K562 (cell line): ENCODE data around the gene IQCE. TPM values are rescaled to one million over a fixed set of nuclear protein-coding genes. Genes with fewer than 3 reads are reported as not detected.

Source experiments
- EP400 ChIP-seq: fragments of 450-650 bp; IDR thresholded peaks from 2 replicates; pipeline ENCODE4 v1.6.1; 2017; ENCODE audit warnings: antibody characterized with exemption, mild to moderate bottlenecking, moderate library complexity
- JUN ChIP-seq, 2 experiments: sonication (generic) in 1 of 2; formaldehyde crosslinking in 1 of 2; IDR thresholded peaks; 2 replicates each; pipeline versions ENCODE4 v1.6.1 to v1.8.0; 2012 to 2022; ENCODE audit warnings: borderline replicate concordance in 2 of 2, mild to moderate bottlenecking in 2 of 2, improper control_type of control experiment in 1 of 2, low read depth in 1 of 2, low read length in 1 of 2, missing genetic modification reagents in 1 of 2
- KDM5B ChIP-seq: fragments of 200-600 bp; sonication (generic); IDR thresholded peaks from 2 replicates; pipeline ENCODE4 v1.6.1; 2012; ENCODE audit warnings: low read depth, mild to moderate bottlenecking, moderate library complexity, low read length, control low read depth, inconsistent platforms; ENCODE audit not compliant: insufficient replicate concordance
- MAFK ChIP-seq: IDR thresholded peaks from 2 replicates; pipeline ENCODE4 v1.6.1; 2011; ENCODE audit warnings: low read length, improper control_type of control experiment
- MYC ChIP-seq, 2 experiments: fragments of 250-450 bp in 1 of 2; sonication (Bioruptor Pico) in 1 of 2; IDR thresholded peaks; 2 replicates each; pipeline versions ENCODE4 v1.5.1 to v1.6.1; 2012 to 2021; ENCODE audit warnings: low read depth in 2 of 2, borderline replicate concordance in 1 of 2, improper control_type of control experiment in 1 of 2, low read length in 1 of 2, mild to moderate bottlenecking in 1 of 2, moderate library complexity in 1 of 2
- NR3C1 ChIP-seq: sonication (generic); formaldehyde crosslinking; IDR thresholded peaks from 2 replicates; pipeline ENCODE4 v1.8.1; 2022; ENCODE audit warnings: missing genetic modification reagents
- NR4A1 ChIP-seq, 2 experiments: fragments of 250-450 bp in 1 of 2; fragments of 450-650 bp in 1 of 2; sonication (Bioruptor Pico) in 1 of 2; IDR thresholded peaks; 2 replicates each; pipeline versions ENCODE4 v1.4.0 to v1.6.1; 2016 to 2020; ENCODE audit warnings: mild to moderate bottlenecking in 2 of 2, missing compliant biosample characterization in 1 of 2, missing genetic modification characterization in 1 of 2, moderate library complexity in 1 of 2
- PRPF4 ChIP-seq: fragments of 200-400 bp; formaldehyde crosslinking; IDR thresholded peaks from one replicate; pipeline ENCODE4 v1.6.1; 2017; ENCODE audit warnings: low read length, low read depth, mild to moderate bottlenecking; ENCODE audit not compliant: insufficient read depth, poor library complexity, severe bottlenecking
- SMAD3 ChIP-seq: fragments of 450-650 bp; formaldehyde crosslinking; conservative IDR thresholded peaks from 2 replicates; pipeline ENCODE4 v1.4.0; 2020; ENCODE audit warnings: mild to moderate bottlenecking
- SMC3 ChIP-seq: conservative IDR thresholded peaks from 2 replicates; pipeline ENCODE4 v1.6.1; 2011; ENCODE audit warnings: low read depth, low read length, improper control_type of control experiment; ENCODE audit not compliant: insufficient read depth
- SPI1 ChIP-seq: IDR thresholded peaks from 2 replicates; pipeline ENCODE4 v1.6.1; 2011; ENCODE audit warnings: low read depth, low read length, control low read depth, borderline replicate concordance
- SREBF1 ChIP-seq: fragments of 150-350 bp; IDR thresholded peaks from 2 replicates; pipeline ENCODE4 v1.6.1; 2014; ENCODE audit warnings: antibody characterized with exemption, low read depth, low read length, borderline replicate concordance
- TAF1 ChIP-seq: IDR thresholded peaks from 2 replicates; pipeline ENCODE4 v1.6.1; 2011; ENCODE audit warnings: mild to moderate bottlenecking, low read length, moderate library complexity; ENCODE audit not compliant: insufficient read depth, control insufficient read depth, severe bottlenecking; ENCODE audit errors: extremely low read depth
- TEAD1 ChIP-seq, 2 experiments: fragments of 450-650 bp in 1 of 2; sonication (generic) in 1 of 2; formaldehyde crosslinking; IDR thresholded peaks; 2 replicates each; pipeline versions ENCODE4 v1.4.0 to v1.8.0; 2020 to 2022; ENCODE audit warnings: mild to moderate bottlenecking in 2 of 2, missing genetic modification reagents in 1 of 2
- ZBTB17 ChIP-seq: fragments of 450-650 bp; formaldehyde crosslinking; IDR thresholded peaks from 2 replicates; pipeline ENCODE4 v1.4.0; 2020; ENCODE audit warnings: mild to moderate bottlenecking
- ZNF436 ChIP-seq: fragments of 250-450, 450-650 bp; sonication (Bioruptor Pico); formaldehyde crosslinking; IDR thresholded peaks from 2 replicates; pipeline ENCODE4 v1.7.0; 2020; ENCODE audit warnings: mild to moderate bottlenecking
- polyA plus RNA-seq, 8 experiments: library from polyadenylated mRNA; depleted of rRNA in 4 of 8; stranded (reverse) in 5 of 8; unstranded in 3 of 8; fragments of >200 nt; fragmentation: Nextera tagmentation in 2 of 8; fragmentation: Illumina TruSeq in 1 of 8; extraction: Ambion mirVana in 2 of 8; extraction: Trizol in 1 of 8; gene quantifications; 2 replicates each; pipeline versions ENCODE4 v1.2.1 to v1.2.3, GENCODE V29; 2011 to 2014; ENCODE audit warnings: inconsistent platforms in 1 of 8, missing spikeins in 1 of 8
- total RNA-seq, 7 experiments: library from RNA; depleted of rRNA in 6 of 7; stranded (reverse); fragments of >200 nt in 6 of 7; fragmentation: Illumina TruSeq in 2 of 7; extraction: Trizol in 2 of 7; gene quantifications; 2 replicates each; pipeline versions ENCODE4 v1.2.1 to v1.2.3, GENCODE V29; 2011 to 2021; ENCODE audit warnings: low replicate concordance in 1 of 7
- TF ChIP-seq, protein P1 (sequence below): sonication (generic); formaldehyde crosslinking; IDR thresholded peaks from 2 replicates; pipeline ENCODE4 v1.8.1; 2023; ENCODE audit warnings: mild to moderate bottlenecking, missing genetic modification reagents, moderate library complexity
- TF ChIP-seq, protein P2 (sequence below): fragments of 450-650 bp; formaldehyde crosslinking; IDR thresholded peaks from 2 replicates; pipeline ENCODE4 v1.4.0; 2022; ENCODE audit warnings: mild to moderate bottlenecking, moderate library complexity
- TF ChIP-seq, protein P3 (sequence below): sonication (generic); formaldehyde crosslinking; IDR thresholded peaks from 2 replicates; pipeline ENCODE4 v1.8.0; 2022; ENCODE audit warnings: mild to moderate bottlenecking, missing genetic modification reagents
- TF ChIP-seq, protein P4 (sequence below): fragments of 250-450 bp; sonication (Bioruptor Pico); IDR thresholded peaks from 2 replicates; pipeline ENCODE4 v1.9.0; 2021; ENCODE audit warnings: mild to moderate bottlenecking, inconsistent platforms

The IQCE gene
- total and polyA plus RNA-seq, 9 of the 15 experiments (the other 6 are each of a cell fraction or from before 2014, with no cell fraction given): 0.18 to 8.5 (median 4.2) TPM

DNA sequence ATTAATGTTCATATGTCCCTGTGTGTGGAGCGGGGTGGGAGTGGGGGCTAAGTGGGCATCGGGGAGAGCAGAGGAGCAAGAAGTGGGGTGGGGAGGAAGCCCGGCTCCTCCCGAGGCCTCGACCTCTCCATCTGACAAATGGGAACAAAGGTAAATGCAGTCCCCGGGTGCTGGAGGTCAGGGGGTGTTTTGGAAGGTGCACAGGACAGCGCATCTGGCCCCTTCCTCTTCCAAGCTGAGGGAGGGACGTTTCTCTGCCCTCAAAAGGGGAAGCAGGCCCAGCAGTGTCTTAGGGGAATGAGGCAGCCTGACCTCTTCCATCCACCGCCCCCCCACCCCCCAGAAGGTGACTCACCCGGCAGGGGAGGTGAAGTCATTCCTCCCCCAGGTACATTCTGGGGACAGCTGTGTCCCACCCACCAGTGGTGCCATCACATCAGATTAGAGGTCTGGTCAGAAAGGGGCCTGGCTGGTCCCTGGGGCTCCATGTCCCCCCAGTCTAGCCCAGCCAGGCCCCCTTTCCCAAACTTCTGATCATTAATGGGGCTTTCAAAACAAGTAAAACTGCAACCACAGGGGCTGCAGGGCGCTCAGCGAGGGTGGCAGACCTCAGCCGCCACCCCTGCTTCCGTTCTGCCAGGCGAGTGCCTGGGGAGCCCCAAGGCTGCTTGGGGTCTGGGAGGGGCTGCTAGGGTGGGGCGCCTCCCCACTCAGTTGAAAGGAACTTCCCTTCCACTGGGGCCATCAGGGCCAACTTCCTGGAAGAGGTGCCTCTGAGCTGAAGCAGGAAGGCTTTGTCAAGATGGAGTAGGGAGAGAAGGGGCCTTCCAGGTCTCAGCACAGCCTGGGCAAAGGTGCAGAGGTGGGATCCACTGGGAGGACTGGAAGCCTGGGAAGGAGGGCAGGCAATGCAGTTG, 28.4 kb upstream of the IQCE start (continued):
- TF ChIP-seq JUN (IDR thresholded peaks at IDR 0.05; ENCODE audit: borderline replicate concordance, low read depth, low read length) (peak; percentile 99), JUN (CRISPR knock-in tag; IDR thresholded peaks at IDR 0.05; ENCODE audit: borderline replicate concordance) (peak; percentile 65; the same call in 1 of the 2 replicates), ZNF436 (CRISPR knock-in tag) (peak; percentile 68; the same call in 1 of the 2 replicates), KDM5B (no peak), PRPF4 (no peak), NR4A1 (CRISPR knock-in tag; IDR thresholded peaks at IDR 0.05) (no peak), NR4A1 (tag; IDR thresholded peaks at IDR 0.05) (no peak), MAFK (no peak), MYC (IDR thresholded peaks at IDR 0.05; ENCODE audit: low read depth, low read length) (no peak), MYC (CRISPR knock-in tag; IDR thresholded peaks at IDR 0.05; ENCODE audit: borderline replicate concordance, low read depth) (no peak), TEAD1 (CRISPR knock-in tag; IDR thresholded peaks at IDR 0.05) (no peak), NR3C1 (CRISPR knock-in tag) (no peak), ZBTB17 (no peak), SREBF1 (no peak), TAF1 (no peak), SPI1 (peak; percentile 85), SMAD3 (no peak), EP400 (no peak), SMC3 (no peak)
- TF ChIP-seq, protein P1, sequence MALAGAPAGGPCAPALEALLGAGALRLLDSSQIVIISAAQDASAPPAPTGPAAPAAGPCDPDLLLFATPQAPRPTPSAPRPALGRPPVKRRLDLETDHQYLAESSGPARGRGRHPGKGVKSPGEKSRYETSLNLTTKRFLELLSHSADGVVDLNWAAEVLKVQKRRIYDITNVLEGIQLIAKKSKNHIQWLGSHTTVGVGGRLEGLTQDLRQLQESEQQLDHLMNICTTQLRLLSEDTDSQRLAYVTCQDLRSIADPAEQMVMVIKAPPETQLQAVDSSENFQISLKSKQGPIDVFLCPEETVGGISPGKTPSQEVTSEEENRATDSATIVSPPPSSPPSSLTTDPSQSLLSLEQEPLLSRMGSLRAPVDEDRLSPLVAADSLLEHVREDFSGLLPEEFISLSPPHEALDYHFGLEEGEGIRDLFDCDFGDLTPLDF (CRISPR knock-in tag): no peak
- TF ChIP-seq, protein P2, sequence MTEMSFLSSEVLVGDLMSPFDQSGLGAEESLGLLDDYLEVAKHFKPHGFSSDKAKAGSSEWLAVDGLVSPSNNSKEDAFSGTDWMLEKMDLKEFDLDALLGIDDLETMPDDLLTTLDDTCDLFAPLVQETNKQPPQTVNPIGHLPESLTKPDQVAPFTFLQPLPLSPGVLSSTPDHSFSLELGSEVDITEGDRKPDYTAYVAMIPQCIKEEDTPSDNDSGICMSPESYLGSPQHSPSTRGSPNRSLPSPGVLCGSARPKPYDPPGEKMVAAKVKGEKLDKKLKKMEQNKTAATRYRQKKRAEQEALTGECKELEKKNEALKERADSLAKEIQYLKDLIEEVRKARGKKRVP (CRISPR knock-in tag): no peak
- TF ChIP-seq, protein P3, sequence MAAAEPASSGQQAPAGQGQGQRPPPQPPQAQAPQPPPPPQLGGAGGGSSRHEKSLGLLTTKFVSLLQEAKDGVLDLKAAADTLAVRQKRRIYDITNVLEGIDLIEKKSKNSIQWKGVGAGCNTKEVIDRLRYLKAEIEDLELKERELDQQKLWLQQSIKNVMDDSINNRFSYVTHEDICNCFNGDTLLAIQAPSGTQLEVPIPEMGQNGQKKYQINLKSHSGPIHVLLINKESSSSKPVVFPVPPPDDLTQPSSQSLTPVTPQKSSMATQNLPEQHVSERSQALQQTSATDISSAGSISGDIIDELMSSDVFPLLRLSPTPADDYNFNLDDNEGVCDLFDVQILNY (CRISPR knock-in tag): no peak
- TF ChIP-seq, protein P4, sequence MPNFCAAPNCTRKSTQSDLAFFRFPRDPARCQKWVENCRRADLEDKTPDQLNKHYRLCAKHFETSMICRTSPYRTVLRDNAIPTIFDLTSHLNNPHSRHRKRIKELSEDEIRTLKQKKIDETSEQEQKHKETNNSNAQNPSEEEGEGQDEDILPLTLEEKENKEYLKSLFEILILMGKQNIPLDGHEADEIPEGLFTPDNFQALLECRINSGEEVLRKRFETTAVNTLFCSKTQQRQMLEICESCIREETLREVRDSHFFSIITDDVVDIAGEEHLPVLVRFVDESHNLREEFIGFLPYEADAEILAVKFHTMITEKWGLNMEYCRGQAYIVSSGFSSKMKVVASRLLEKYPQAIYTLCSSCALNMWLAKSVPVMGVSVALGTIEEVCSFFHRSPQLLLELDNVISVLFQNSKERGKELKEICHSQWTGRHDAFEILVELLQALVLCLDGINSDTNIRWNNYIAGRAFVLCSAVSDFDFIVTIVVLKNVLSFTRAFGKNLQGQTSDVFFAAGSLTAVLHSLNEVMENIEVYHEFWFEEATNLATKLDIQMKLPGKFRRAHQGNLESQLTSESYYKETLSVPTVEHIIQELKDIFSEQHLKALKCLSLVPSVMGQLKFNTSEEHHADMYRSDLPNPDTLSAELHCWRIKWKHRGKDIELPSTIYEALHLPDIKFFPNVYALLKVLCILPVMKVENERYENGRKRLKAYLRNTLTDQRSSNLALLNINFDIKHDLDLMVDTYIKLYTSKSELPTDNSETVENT (CRISPR knock-in tag): no peak
